ENCODE measurements around the gene NSUN4. TPM values are rescaled to one million over a fixed set of nuclear protein-coding genes. Genes with fewer than 3 reads are reported as not detected.

The NSUN4 gene
- total and polyA plus RNA-seq, 10 of the 15 experiments (the other 5 are each of a cell fraction or from before 2014, with no cell fraction given): 22.1 to 80.2 (median 29.6) TPM

- in situ Hi-C loops (cut with MboI) (loop anchor here (5.0 kb wide), 1 partner anchor 41 kb away; the partner anchor contains the start of genes LRRC41 and UQCRH), intact Hi-C loops (cut with micrococcal nuclease; ENCODE audit: unreplicated experiment) (loop anchor here (10.0 kb wide), 1 partner anchor 659 kb away; the partner anchor contains the start of genes GPBP1L1 and TMEM69)
- H3K4me2 ChIP-seq (ENCODE audit: control insufficient read depth, insufficient read depth): no peak overlapping the region
- peaks cover 12% of the 10 kb centered on the region; the same call in 1 of the 2 replicates for H3K4me1 ChIP-seq (ENCODE audit: control insufficient read depth, insufficient read depth, low read length)
- ChIA-PET RAD21 (ENCODE audit: unreplicated experiment) (interaction anchor here (0.7 to 5.6 kb wide), 7 partner anchors 8 to 97 kb away, joined by 3 to 49 read pairs (median 7); partner anchors contain the start of genes LRRC41, RAD54L and UQCRH), SMC1A (ENCODE audit: uncharacterized antibody, unreplicated experiment) (interaction anchor here (1.0 to 11.1 kb wide), 7 partner anchors 10 to 97 kb away, joined by 3 to 141 read pairs (median 7); partner anchors contain the start of genes LRRC41 and UQCRH), CTCF (interaction anchor here (1.0 to 11.4 kb wide), 7 partner anchors 10 to 119 kb away, joined by 3 to 267 read pairs (median 43); partner anchors contain the start of genes LRRC41, RAD54L and UQCRH), POLR2A (interaction anchor here (0.6 to 5.1 kb wide), 8 partner anchors 9 to 330 kb away, joined by 3 to 45 read pairs (median 3); partner anchors contain the start of genes LRRC41 and UQCRH)
- BruUV-seq (replicated peaks): no TSS peak
- H3K27me3 ChIP-seq (replicated peaks in 1 of 2; ENCODE audit: control insufficient read depth in 2 of 2, insufficient read depth in 2 of 2, low read length in 1 of 2): no peaks in the 10 kb centered on the region
- no peaks in the 10 kb centered on the region for H3K9me3 ChIP-seq (replicated peaks; ENCODE audit: control insufficient read depth, insufficient read depth, low read length)
- H3K79me2 ChIP-seq (ENCODE audit: control insufficient read depth, insufficient read depth, low read length): peaks cover 60% of the 10 kb centered on the region
- no peak overlapping the region for H3K4me3 ChIP-seq
- H3K36me3 ChIP-seq (ENCODE audit: control insufficient read depth in 2 of 2, insufficient read depth in 2 of 2, low read length in 1 of 2): peaks cover 3 to 14% of the 10 kb centered on the region in 2 experiments; a peak in 2 of 4 replicates
- 84% methylated on average over 4 of the region's 4 CpGs for WGBS (ENCODE audit: insufficient coverage, insufficient replicate concordance, low lambda C conversion rate, missing lambda C conversion rate)
- TF ChIP-seq IKZF2 (IDR thresholded peaks at IDR 0.05) (no peak), CBX3 (IDR thresholded peaks at IDR 0.05; ENCODE audit: borderline replicate concordance, low read depth) (no peak)
- no peak overlapping the region for H2AFZ ChIP-seq (ENCODE audit: control insufficient read depth, low read depth, low read length)
- DNase-seq (ENCODE audit: low read depth, low spot score): no peak
- H4K20me1 ChIP-seq (ENCODE audit: control insufficient read depth, insufficient read depth): no peaks in the 10 kb centered on the region
- ATAC-seq: no peak
- no peak overlapping the region for H3K27ac ChIP-seq (ENCODE audit: control insufficient read depth, insufficient read depth)
- FAIRE-seq: no peak
- H3K9ac ChIP-seq (ENCODE audit: control insufficient read depth, insufficient read depth, low read length): no peak overlapping the region
These were observed 3.1 kb downstream of the NSUN4 start for GRCh38 chr1:46343705-46344104.

DNA sequence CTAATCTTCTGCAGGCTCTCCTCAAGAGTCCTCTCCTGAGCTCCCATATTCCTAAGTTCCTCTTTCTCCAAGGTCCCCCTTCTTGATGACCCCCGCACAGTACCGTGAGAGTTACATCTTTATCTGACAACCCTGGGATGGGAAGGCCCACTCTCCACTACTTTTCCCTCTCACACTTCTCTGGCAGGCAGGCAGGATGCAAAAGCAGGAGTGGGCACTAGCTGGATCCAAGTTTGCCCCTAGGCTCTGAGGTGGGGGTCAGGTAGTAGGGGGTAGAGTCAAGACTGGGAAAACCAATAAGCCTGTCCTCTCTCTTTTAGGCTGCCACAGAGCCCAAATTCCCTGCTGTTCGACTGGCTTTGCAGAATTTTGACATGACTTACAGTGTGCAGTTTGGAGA lies 3.9 kb downstream of the NSUN4 start:
- no peak overlapping the region for H2AFZ ChIP-seq (ENCODE audit: control insufficient read depth, low read depth, low read length)
- no peaks in the 10 kb centered on the region for H3K9me3 ChIP-seq (replicated peaks; ENCODE audit: control insufficient read depth, insufficient read depth, low read length)
- no peaks in the 10 kb centered on the region for H4K20me1 ChIP-seq (ENCODE audit: control insufficient read depth, insufficient read depth)
- H3K27me3 ChIP-seq (replicated peaks in 1 of 2; ENCODE audit: control insufficient read depth in 2 of 2, insufficient read depth in 2 of 2, low read length in 1 of 2): no peaks in the 10 kb centered on the region
- ChIA-PET SMC1A (ENCODE audit: uncharacterized antibody, unreplicated experiment) (interaction anchor here (1.0 to 11.1 kb wide), 9 partner anchors 10 to 100 kb away, joined by 3 to 141 read pairs (median 5); partner anchors contain the start of genes LRRC41 and UQCRH), POLR2A (interaction anchor here (0.6 to 5.1 kb wide), 8 partner anchors 9 to 331 kb away, joined by 3 to 45 read pairs (median 4); partner anchors contain the start of genes LRRC41 and UQCRH), CTCF (interaction anchor here (0.8 to 11.4 kb wide), 8 partner anchors 9 to 161 kb away, joined by 3 to 267 read pairs (median 29); partner anchors contain the start of genes LRRC41, RAD54L and UQCRH), RAD21 (ENCODE audit: unreplicated experiment) (interaction anchor here (0.7 to 5.6 kb wide), 6 partner anchors 9 to 97 kb away, joined by 3 to 49 read pairs (median 6); partner anchors contain the start of genes LRRC41, RAD54L and UQCRH)
- FAIRE-seq (no peak), DNase-seq (ENCODE audit: low read depth, low spot score) (no peak), ATAC-seq (no peak)
- no TSS peak for BruUV-seq (replicated peaks)
- H3K79me2 ChIP-seq (ENCODE audit: control insufficient read depth, insufficient read depth, low read length): peaks cover 56% of the 10 kb centered on the region
- in situ Hi-C loops (cut with MboI) (loop anchor here (5.0 kb wide), 1 partner anchor 42 kb away; the partner anchor contains the start of genes LRRC41 and UQCRH), intact Hi-C loops (cut with micrococcal nuclease; ENCODE audit: unreplicated experiment) (loop anchor here (10.0 kb wide), 1 partner anchor 660 kb away; the partner anchor contains the start of genes GPBP1L1 and TMEM69)
- no peak overlapping the region for H3K27ac ChIP-seq (ENCODE audit: control insufficient read depth, insufficient read depth)
- H3K36me3 ChIP-seq (ENCODE audit: control insufficient read depth in 2 of 2, insufficient read depth in 2 of 2, low read length in 1 of 2): peaks cover 4 to 18% of the 10 kb centered on the region in 2 experiments; a peak in 3 of 4 replicates
- no peak overlapping the region; the same call in 1 of the 2 replicates for H3K9ac ChIP-seq (ENCODE audit: control insufficient read depth, insufficient read depth, low read length)
- WGBS (ENCODE audit: insufficient coverage, insufficient replicate concordance, low lambda C conversion rate, missing lambda C conversion rate): 89% methylated on average over 3 of the region's 3 CpGs
- peaks cover 9% of the 10 kb centered on the region; the same call in 1 of the 2 replicates for H3K4me1 ChIP-seq (ENCODE audit: control insufficient read depth, insufficient read depth, low read length)
- H3K4me2 ChIP-seq (ENCODE audit: control insufficient read depth, insufficient read depth): peak overlapping the region; percentile 39
- H3K4me3 ChIP-seq: no peak overlapping the region
- 0 out of 4 replicates have a peak, but pooled peaks of 1 of the 2 experiments have one; percentile 11 for TF ChIP-seq IKZF2 (IDR thresholded peaks at IDR 0.05)
- TF ChIP-seq SREBF2 (IDR thresholded peaks at IDR 0.05; ENCODE audit: low read length): no peak
- TF ChIP-seq NFIC (IDR thresholded peaks at IDR 0.05; ENCODE audit: low read depth, low read length): no peak

Data from GM12878 (cell line).